GM21526 (cell line): Measurements from ENCODE around the gene SPDYE5.
"Not testable (repeated sequence)": the region's sequence is repeated elsewhere in the genome, so short reads cannot be mapped to it uniquely, and the experiment has no call there.

Experiments used
- ATAC-seq: cut with Tn5 transposase; IDR thresholded peaks from one replicate; pipeline ENCODE4 v1.9.1; 2021; ENCODE audit warnings: moderate library complexity; ENCODE audit not compliant: unreplicated experiment, low FRiP score

The SPDYE5 gene, protein sequence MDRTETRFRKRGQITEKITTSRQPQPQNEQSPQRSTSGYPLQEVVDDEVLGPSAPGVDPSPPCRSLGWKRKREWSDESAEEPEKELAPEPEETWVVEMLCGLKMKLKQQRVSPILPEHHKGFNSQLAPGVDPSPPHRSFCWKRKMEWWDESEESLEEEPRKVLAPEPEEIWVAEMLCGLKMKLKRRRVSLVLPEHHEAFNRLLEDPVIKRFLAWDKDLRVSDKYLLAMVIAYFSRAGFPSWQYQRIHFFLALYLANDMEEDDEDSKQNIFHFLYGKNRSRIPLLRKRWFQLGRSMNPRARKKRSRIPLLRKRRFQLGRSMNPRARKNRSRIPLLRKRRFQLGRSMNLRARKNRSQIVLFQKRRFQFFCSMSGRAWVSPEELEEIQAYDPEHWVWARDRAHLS

DNA sequence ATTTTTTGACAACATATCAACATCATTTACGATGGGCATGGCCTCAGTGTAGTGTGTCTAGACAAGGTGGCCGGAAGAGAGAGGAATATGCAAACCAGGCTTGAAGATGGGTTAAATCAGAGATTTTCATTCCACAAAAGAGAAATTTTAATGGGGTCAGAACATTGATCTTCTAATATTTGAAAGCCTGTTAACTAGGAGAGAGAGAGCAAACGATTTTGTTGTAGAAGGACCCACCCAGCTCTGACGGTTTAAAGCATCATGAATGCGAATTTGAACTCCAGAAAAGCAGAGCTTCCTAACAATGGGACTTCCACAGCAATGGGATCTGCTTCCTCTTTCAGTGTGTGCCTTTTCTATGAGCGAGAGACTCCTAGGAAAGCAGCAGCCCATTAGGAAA lies at the start of gene SPDYE5:
Gene SPDYE5 (plus strand): TSS at position 301 of the 400 bp plus-strand sequence. CDS start 1,728 bp downstream, outside the sequence.
- not testable (repeated sequence) for ATAC-seq

DNA sequence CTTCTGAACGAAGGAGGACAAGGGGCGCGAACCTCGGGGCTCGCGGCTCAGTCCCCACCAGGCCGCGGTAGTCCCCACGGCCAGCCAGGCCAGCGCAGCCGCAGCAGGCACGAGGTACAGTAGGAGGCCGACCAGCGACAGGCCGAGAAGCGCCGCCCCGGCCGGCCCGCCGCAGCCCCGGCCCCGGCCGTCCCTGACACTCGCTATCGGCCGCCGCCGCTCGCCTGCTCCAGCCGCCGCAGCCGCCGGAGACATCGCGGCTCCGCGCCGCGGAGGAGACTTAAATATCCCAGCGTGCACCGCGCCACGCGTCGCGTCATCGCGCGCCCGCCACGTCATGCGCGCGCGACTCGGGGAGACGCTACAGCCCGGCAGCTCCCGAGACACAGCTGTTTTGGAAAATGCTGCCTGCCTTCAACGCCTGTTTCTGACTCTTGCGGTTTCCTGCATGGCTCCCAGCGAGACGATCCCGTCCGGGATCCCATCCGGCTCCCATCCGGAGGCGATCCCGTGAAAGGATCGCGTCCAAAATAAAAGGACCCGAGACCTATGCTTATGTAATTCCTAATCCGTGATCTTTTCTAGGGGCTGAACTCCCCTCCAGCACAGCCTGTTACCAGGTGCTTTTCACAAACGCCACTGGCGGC lies 49.5 kb upstream of the SPDYE5 start:
- peak; percentile 74 for ATAC-seq

DNA sequence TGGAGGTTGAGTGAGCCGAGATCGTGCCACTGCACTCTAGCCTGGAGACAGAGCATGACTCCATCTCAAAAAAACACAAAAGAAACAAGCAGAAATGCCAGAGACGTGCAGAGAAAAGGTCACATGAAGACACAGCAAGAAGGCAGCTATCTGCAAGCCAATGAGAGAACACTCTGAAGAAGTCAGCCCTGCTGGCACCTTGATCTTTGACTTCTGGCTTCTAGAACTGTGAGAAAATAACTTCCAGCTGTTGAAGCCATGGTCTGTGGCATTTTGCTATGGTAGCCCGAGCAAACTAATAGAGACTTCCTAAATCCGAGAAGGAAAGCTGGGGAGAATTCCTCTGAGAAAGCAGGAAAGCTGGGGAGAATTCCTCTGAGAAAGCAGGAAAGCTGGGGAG lies 42.2 kb upstream of the SPDYE5 start:
- not testable (repeated sequence) for ATAC-seq

DNA sequence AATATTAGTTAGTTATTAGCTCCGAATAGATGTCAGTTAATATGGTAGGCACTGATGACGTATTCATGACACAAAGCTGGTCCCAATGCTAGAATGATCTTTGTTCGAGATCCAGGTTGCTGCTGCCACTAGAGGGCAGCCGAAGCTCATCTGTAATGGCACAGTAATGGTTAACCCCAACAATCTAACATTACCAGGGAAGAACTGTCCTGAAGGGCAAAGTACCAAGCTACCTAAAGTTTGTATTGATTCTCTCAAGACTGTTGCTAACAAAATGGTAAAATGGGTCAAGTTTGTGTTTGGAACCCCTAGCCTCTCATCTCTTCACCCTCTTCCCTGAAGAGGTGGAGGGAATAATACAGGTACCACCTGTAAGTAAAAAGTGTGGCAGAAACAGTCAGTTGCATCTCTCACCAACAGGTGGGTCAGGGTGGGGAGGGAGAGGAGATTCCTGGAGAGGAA lies 39.6 kb upstream of the SPDYE5 start:
- not testable (repeated sequence) for ATAC-seq

DNA sequence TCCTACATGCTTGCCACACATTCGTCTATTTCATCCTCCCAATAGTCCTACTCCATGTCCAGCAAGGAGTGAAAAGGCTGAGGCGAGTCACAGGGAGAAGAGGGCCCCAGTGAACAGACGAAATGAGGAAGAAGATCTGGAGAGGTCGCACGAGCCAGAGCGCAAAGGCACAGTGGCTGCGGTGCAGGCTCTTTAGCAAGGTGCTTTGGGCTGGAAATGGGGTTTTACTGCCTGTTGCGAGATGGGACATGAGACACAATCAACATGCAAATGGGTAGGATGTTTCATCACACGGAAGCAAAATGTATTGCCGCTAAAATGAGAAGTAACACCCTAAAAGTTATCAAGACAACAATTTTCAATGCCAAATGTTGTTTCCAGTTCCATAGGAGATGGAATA lies 35.7 kb upstream of the SPDYE5 start:
- not testable (repeated sequence) for ATAC-seq

DNA sequence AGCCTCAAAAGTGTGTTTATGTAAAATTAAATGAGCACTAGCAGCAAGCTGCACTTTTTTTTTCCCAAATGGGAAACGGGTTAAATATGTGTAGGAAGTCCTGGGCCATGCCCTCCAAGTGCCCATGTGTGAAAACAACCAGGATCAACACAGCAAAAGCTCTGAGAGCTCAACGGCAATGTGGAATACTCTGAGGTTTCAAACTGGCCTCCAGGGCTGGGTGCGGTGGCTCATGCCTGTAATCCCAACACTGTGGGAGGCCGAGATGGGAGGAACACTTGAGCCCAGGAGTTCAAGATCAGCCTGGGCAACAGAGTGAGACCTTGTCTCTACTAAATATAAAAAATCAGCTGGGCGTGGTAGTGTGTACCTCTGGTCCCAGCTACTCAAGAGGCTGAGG lies 34.1 kb upstream of the SPDYE5 start:
- ATAC-seq, result not testable (repeated sequence)

DNA sequence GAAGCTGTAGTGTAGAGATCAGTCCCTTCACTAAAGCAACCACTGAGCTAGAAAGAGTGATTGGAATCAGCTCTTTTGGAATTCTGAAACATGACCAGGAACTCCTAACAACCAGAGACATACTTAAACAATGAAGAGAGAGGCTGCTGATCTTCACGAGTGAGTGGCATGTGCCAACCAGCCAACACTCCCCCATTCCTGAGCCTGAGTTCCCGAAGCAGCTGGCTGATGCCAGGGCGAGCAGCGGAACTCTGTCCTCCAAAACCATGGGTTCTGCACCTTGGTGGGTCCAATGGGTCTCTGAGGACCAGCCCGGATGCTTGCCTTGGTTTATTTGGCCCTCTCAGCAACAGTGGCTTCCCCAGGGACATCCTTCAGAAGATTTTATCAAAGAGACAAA lies 31.6 kb upstream of the SPDYE5 start:
- ATAC-seq, result not testable (repeated sequence)

DNA sequence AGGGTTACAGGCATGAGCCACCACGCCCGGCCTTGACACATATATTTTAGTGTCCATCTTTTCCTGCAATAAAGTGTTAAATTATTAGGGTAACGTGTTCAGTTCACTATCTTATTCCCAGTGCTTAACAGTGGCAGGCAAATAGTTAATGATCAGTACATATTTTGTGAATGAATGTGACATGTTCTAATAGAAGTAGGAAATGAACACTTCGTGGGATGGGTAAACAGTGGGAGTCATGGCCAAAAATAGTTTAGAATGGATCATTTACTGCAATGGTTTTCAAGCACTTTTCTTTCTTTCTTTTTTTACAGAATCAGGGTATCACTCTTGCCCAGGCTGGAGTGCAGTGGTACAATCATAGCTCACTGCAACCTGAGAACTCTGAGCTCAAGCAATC lies 22.0 kb upstream of the SPDYE5 start:
- not testable (repeated sequence) for ATAC-seq

DNA sequence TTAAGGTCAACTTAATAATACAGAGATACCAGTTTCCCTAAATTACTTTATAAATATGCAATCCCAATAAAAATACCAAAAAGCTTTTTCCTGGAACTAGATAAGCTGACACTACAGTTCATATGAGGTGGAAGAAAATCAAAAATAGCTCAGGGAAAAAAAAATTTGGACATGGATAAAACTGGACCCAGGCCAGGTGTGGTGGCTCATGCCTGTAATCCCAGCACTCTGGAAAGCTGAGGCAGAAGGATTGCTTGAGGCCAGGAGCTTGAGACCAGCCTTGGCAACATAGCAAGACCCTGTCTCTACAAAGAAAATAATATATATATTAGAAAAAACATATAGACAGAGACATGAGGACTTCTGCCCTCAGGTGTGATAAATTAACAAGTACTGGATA lies 14.7 kb upstream of the SPDYE5 start:
- not testable (repeated sequence) for ATAC-seq

DNA sequence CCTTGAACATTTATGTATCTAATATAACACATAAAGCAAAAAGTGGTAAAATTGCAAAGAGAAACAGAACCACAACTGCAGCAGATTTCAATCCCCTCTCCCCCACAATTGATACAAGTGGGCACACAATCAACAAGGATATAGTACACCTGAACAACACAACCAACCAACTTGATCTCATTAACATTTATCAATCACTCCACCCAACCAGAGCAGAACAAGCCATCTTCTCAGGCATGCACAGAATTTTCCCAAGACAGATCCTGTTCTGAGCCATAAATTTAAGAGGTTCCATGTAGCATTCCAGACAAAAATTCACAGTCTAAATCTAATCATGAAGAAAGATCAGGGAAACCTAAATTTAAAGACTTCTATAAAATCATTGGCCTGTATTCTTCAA lies 11.8 kb upstream of the SPDYE5 start:
- not testable (repeated sequence) for ATAC-seq

DNA sequence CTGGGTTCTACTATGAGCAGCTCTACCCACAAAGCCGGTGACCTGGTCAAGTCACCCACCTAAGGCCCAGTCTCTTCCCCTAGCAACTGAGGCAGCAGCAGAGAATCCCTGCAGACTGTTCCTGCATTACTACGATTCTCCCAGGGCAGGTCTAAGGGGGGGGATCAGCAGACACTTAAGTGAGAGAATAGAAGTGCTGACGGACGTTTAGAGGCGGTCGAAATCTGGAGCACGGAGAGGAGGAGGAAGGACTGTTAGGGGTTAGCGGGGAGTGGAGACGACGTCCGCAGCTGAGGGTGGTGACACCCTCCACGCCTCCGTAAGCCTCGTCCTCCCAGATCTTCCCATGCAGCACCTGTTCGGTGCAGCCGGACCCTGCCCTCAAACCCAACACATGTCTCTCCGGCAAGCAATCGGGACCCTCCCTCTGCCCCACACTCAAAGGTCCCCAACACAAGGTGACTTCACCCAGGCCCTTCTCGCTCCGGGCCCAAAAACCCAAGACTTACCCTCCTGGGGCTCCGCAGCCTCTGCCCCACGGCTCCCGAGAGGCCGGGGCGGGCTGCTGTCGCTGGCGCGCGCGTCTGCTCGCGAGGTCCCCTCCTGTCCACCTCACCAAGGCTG lies 6.7 kb upstream of the SPDYE5 start:
- not testable (repeated sequence) for ATAC-seq

DNA sequence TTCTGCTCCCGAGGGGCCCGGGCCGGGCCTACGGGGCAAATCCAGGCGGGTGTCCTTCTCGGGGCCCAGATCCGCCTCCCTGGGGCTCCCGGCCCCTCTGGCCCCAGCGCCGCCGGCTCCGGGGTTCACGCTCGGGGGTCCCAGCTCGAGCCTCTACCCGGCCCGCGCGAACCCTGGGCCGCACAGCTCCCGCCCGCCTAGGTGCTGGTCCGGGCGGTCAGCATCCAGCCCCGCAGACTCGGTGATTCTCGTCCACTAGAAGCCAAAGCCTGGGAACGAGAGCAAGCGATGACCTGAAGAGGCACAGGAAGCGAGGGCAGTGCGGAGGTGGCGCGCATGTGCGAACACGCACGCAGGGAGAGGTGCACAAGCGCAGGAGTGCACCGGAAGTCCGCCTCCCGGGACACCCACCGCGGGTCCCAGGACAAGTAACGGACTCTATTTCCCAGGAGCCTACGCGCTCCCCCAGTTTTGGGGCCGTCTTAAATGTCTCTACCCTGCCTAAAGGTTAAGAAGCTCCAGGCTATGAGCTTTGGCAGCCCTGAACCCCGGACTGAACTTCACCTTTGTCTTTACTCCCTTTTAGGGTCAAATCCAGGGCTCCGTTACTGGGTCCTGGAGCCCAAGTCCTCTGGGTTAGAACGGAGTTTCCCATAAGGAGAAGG lies 6.0 kb upstream of the SPDYE5 start, which contains the start of gene POM121C:
Gene POM121C (minus strand): TSS at position 321 of the 665 bp plus-strand sequence. CDS start 44,803 bp downstream, outside the sequence.
- ATAC-seq, result peak; percentile 93

DNA sequence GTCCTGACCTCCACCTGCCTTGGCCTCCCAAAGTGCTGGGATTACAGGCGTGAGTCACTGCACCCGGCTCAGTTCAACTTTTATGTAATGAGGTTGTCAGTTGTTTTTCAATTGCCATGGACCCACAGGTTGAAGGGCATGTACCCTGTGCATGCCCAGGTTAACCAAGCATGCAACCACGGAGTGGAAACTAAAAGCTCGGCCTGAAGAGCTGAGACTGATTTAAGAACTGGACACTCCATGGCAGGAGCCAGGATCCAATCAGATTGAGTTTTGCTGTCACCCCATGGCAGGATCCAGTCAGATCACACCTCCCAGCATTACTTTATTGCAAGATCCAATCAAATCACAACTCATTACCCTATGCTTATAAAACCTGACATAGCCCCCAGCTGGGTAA lies 16.9 kb downstream of the SPDYE5 start:
- not testable (repeated sequence) for ATAC-seq

DNA sequence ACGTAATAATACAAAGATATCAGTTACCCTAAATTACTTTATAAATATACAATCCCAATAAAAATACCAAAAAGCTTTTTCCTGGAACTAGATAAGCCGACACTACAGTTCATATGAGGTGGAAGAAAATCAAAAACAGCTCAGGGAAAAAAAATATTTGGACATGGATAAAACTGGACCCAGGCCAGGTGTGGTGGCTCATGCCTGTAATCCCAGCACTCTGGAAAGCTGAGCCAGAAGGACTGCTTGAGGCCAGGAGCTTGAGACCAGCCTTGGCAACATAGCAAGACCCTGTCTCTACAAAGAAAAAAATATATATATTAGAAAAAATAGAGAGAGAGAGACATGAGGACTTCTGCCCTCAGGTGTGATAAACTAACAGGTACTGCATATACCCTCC lies 26.7 kb downstream of the SPDYE5 start:
- ATAC-seq, result not testable (repeated sequence)

DNA sequence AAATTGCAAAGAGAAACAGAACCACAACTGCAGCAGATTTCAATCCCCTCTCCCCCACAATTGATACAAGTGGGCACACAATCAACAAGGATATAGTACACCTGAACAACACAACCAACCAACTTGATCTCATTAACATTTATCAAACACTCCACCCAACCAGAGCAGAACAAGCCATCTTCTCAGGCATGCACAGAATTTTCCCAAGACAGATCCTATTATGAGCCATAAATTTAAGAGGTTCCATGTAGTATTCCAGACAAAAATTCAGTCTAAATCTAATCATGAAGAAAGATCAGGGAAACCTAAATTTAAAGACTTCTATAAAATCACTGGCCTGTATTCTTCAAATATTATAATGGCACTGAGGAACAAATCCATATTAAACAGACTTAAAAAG lies 29.6 kb downstream of the SPDYE5 start:
- not testable (repeated sequence) for ATAC-seq

DNA sequence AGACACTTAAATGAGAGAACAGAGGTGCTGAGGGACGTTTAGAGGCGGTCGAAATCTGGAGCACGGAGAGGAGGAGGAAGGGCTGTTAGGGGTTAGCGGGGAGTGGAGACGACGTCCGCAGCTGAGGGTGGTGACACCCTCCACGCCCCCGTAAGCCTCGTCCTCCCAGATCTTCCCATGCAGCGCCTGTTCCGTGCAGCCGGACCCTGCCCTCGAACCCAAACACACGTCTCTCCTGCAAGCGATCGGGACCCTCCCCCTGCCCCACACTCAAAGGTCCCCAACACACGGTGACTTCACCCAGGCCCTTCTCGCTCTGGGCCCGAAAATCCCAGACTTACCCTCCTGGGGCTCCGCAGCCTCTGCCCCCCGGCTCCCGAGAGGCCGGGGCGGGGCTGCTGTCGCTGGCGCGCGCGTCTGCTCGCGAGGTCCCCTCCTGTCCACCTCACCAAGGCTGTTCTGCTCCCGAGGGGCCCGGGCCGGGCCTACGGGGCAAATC lies 35.2 kb downstream of the SPDYE5 start:
- ATAC-seq, result not testable (repeated sequence)

DNA sequence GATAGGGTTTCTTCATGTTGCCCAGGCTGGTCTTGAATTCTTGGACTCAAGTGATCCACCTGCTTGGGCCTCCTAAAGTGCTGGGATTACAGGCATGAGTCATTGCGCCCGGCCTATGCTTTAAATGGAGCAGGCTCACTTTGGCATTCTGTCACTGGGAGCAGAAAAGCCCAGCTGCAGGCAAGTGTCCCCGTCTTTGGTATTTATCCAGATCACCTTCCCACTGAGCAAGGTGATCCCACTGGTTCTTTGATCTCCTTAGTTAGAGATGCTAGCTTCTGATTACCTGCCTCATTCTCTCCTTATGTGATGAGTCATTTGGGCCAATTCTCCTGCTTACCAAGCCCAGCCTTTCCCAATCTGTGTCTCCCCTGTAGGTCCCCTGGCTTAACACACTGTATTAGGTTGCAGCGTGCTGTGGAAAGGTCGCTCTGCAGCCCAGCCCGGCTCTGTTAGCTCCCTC lies 39.3 kb downstream of the SPDYE5 start:
- ATAC-seq, result no peak

DNA sequence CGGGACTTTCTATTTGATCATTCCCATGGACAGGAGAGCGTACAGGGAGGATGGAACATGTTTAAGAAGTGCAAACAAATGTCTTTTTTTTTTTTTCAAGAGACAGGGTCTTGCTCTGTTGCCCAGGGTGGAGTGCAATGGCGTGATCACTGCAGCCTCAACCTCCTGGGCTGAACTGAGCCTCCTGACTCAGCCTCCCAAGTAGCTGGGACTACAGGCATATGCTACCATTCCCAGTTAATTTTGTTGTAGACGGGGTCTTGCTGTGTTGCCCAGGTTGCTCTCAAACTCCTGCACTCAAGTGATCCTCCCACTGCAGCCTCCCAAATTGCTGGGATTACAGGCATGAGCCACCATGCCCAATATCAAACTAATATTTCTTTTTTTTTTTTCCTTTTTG lies 40.5 kb downstream of the SPDYE5 start:
- no peak for ATAC-seq

DNA sequence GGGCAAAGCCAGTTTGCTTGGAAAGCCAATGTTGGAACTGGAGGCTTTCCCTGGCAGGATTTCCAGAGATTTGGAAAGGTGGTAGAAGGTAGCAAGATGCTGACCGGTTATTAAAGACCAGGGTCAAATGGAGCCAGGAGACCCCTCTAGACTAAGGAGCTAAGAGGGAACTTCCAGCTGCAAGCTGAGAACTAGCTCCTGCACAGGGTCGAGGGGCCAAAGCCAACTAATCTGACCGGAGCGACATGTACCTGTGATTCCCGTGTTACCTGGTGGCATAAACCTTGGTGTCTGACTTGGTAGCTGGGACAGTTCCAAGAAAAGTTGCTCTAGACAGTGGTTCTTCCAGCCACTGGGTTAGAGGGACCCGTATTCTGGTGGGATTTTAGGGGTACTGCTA lies 41.8 kb downstream of the SPDYE5 start:
- no peak for ATAC-seq

DNA sequence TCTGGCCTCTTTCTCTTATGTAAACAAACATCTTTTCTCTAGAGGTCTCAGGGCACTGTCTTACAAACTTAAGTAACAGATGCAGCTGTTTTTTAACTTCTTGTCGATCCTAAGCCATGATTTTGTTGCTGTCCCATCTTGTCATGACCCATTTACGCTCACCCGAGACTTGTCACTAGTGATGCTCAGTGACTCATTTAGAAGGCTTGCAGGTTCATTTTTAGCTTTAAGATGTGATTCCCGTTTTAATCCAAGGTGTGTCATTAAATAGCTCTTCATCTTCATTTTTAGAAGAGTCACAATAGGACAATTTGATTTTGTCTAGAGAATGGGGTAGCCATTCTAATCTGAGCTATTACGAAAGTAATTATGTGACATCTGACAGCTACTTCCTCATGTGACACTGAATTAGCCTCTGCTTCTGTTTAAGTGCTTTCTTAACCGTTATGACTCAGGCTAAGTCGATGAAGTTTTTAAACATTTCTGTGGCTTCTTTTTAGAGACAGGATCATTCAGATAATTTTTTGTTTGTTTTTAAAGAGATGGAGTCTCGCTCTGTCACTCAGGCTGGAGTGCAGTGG lies 42.7 kb downstream of the SPDYE5 start:
- no peak for ATAC-seq
